Measurements from ENCODE around the gene DAZAP2. TPM values are rescaled to one million over a fixed set of nuclear protein-coding genes. Genes with fewer than 3 reads are reported as not detected.
"Not testable (repeated sequence)": the region's sequence is repeated elsewhere in the genome, so short reads cannot be mapped to it uniquely, and the experiment has no call there.

DAZAP2 gene
- total RNA-seq, 1 experiment from 2014 or later, result 100 TPM

DNA sequence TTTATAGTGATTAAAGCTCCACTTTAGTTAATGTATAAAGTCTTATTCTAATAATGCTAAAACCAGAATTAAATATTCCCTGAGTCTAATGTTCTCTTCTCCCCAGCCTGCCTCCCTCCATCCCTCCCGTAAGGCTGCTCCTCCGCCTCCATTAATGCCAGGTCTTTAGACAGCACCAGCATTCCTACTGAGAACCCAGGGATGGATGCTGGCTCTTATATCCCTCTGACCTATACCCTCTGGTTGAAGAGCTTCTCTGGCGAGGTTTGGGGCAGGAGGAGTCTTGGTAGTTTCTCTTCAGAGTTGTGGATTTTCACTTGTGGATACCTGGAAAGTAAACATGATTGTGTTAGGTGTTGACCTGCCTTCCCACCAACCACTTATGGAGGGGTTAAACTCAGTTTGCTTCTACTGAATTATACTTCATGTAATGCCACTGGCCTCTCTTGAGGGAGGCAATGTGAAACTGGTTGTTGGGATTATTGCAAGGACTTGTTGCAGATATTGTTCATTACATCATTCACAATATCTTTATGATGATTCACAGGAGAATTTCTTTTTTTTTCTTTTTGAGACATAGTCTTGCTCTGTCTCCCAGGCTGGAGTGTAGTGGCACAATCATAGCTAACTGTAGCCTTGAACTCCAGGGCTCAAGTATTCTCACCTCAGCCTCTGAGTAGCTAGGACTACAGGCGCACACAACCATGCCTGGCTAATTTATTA lies 42.7 kb downstream of the DAZAP2 start:
- POLR2A ChIA-PET, result no interaction called here
- no TSS peak for BruUV-seq (replicated peaks)

DNA sequence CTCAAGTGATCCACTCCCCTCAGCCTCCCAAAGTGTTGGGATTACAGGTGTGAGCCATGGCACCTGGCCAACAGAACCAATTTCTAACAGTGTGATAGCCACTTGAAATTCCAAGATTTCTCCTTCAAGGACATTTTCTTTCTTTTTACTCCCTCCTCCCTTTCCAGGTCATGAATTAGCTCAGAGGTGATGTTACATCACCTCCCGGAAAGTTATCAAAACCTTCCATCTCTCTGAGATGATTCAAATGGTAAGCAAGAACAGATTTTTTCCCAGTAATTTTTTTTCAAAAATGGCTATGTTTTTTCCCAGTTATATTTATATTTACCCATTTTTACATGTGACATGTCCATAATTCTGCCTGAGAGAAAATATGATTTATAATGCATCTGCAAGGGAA lies 47.2 kb downstream of the DAZAP2 start:
- Histone ChIP-seq H3K4me3 (ENCODE audit: low read depth, low read length) (no peak overlapping the region), H3K36me3 (ENCODE audit: control insufficient read depth, insufficient read depth, low read length) (no peaks in the 10 kb centered on the region), H3K9me3 (no peaks in the 10 kb centered on the region), H3K27me3 (replicated peaks; ENCODE audit: control insufficient read depth, insufficient read depth, low read length) (no peaks in the 10 kb centered on the region), H3K4me1 (no peaks in the 10 kb centered on the region)
- no peaks in the 10 kb centered on the region for H3K27me3 Mint-ChIP-seq (ENCODE audit: insufficient read depth, unreplicated experiment)
- ChIA-PET CTCF (interaction anchor here (0.7 kb wide), 1 partner anchor 605 kb away, joined by 4 read pairs; no protein-coding TSS in a partner anchor), POLR2A (no interaction called here)
- BruUV-seq (replicated peaks), result no TSS peak
- TF ChIP-seq, protein P1, sequence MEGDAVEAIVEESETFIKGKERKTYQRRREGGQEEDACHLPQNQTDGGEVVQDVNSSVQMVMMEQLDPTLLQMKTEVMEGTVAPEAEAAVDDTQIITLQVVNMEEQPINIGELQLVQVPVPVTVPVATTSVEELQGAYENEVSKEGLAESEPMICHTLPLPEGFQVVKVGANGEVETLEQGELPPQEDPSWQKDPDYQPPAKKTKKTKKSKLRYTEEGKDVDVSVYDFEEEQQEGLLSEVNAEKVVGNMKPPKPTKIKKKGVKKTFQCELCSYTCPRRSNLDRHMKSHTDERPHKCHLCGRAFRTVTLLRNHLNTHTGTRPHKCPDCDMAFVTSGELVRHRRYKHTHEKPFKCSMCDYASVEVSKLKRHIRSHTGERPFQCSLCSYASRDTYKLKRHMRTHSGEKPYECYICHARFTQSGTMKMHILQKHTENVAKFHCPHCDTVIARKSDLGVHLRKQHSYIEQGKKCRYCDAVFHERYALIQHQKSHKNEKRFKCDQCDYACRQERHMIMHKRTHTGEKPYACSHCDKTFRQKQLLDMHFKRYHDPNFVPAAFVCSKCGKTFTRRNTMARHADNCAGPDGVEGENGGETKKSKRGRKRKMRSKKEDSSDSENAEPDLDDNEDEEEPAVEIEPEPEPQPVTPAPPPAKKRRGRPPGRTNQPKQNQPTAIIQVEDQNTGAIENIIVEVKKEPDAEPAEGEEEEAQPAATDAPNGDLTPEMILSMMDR (IDR thresholded peaks at IDR 0.05; ENCODE audit: insufficient read depth in 1 of 2, low read depth in 1 of 2, low read length in 1 of 2, severe bottlenecking in 1 of 2, unreplicated experiment in 1 of 2), result no peak
- DNase-seq, result no peak
- no peak overlapping the region for H3K27ac Mint-ChIP-seq (ENCODE audit: unreplicated experiment)
- no peaks in the 10 kb centered on the region for H3K9me3 Mint-ChIP-seq (ENCODE audit: unreplicated experiment)
- no peaks in the 10 kb centered on the region for H3K36me3 Mint-ChIP-seq (ENCODE audit: insufficient read depth, unreplicated experiment)
- intact Hi-C loops (cut with micrococcal nuclease; ENCODE audit: unreplicated experiment), result no loop called here
- H3K4me3 Mint-ChIP-seq (ENCODE audit: unreplicated experiment), result no peak overlapping the region
- peaks cover 6% of the 10 kb centered on the region for H3K4me1 Mint-ChIP-seq (ENCODE audit: low read depth, unreplicated experiment)

More for the DNA sequence above, 42.7 kb downstream of the DAZAP2 start:
- no peaks in the 10 kb centered on the region for H3K9me3 Mint-ChIP-seq (ENCODE audit: unreplicated experiment)
- Histone ChIP-seq H3K4me1 (no peaks in the 10 kb centered on the region), H3K36me3 (ENCODE audit: control insufficient read depth, insufficient read depth, low read length) (no peaks in the 10 kb centered on the region), H3K9me3 (no peaks in the 10 kb centered on the region), H3K4me3 (ENCODE audit: low read depth, low read length) (no peak overlapping the region), H3K27me3 (replicated peaks; ENCODE audit: control insufficient read depth, insufficient read depth, low read length) (no peaks in the 10 kb centered on the region)
- no peak overlapping the region for H3K4me3 Mint-ChIP-seq (ENCODE audit: unreplicated experiment)
- H3K27ac Mint-ChIP-seq (ENCODE audit: unreplicated experiment), result no peak overlapping the region
- intact Hi-C loops (cut with micrococcal nuclease; ENCODE audit: unreplicated experiment), result no loop called here
- no peak for DNase-seq
- H3K27me3 Mint-ChIP-seq (ENCODE audit: insufficient read depth, unreplicated experiment), result no peaks in the 10 kb centered on the region
- peaks cover 6% of the 10 kb centered on the region for H3K4me1 Mint-ChIP-seq (ENCODE audit: low read depth, unreplicated experiment)
- no peaks in the 10 kb centered on the region for H3K36me3 Mint-ChIP-seq (ENCODE audit: insufficient read depth, unreplicated experiment)
- TF ChIP-seq, protein P1 (IDR thresholded peaks at IDR 0.05; ENCODE audit: insufficient read depth in 1 of 2, low read depth in 1 of 2, low read length in 1 of 2, severe bottlenecking in 1 of 2, unreplicated experiment in 1 of 2), result no peak
- CTCF ChIA-PET, result no interaction called here

DNA sequence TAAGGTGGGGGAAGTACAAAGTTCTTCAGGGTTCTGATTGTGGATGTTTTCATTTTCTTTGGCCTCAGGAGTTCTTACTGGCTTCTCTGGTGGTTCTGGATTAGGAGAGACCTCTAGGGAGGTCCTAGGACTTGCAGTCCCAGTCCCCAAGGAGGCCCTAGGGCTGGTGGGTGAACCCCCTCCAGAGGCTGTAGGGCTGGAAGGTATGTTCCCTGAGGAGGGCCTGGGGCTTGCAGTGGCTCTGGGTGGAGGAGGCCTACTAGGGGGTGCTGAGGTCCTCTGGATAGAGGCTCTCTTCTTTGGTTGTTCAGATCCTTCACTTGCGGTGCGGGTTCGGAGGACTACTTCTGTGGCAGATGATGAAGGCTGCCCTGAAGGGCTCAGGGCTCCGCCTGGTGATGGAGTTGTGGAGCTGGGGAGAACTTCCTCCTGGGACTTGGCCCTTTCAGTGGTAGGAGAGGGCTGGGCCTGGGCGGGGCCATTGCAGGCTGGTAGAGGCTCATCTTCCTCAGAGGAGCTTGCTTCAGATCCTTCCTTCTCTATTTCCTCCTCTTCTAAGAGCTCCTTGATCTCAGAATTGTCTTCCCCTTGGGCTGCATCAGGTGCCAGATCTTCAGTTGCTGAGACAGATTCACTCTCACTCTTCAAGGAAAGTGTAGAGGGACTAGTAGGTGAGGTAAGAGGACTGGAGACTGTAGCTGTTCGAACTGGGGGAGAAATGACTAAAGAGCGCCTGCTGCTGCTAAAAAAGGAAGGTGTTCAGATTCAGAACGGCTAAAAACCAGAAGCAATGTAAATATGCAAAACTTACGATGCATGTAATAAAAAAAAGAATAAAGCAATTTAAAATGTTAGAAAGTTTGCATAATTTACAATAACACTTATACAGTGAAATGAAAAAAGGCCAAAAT lies 53.2 kb downstream of the DAZAP2 start:
- H3K27me3 Mint-ChIP-seq (ENCODE audit: insufficient read depth, unreplicated experiment); H3K9me3 Mint-ChIP-seq (ENCODE audit: unreplicated experiment); H3K27ac Mint-ChIP-seq (ENCODE audit: unreplicated experiment); H3K4me1 Mint-ChIP-seq (ENCODE audit: low read depth, unreplicated experiment); H3K36me3 Mint-ChIP-seq (ENCODE audit: insufficient read depth, unreplicated experiment); H3K27me3 ChIP-seq (replicated peaks; ENCODE audit: control insufficient read depth, insufficient read depth, low read length); H3K36me3 ChIP-seq (ENCODE audit: control insufficient read depth, insufficient read depth, low read length); H3K4me1 ChIP-seq; BruUV-seq (replicated peaks); H3K4me3 Mint-ChIP-seq (ENCODE audit: unreplicated experiment); intact Hi-C loops (cut with micrococcal nuclease; ENCODE audit: unreplicated experiment); H3K4me3 ChIP-seq (ENCODE audit: low read depth, low read length); H3K9me3 ChIP-seq: not testable (repeated sequence)
- ChIA-PET CTCF (interaction anchor here (0.6 to 1.3 kb wide), 2 partner anchors 32 to 49 kb away, joined by 6 to 7 read pairs; no protein-coding TSS in a partner anchor), POLR2A (interaction anchor here (0.5 to 0.7 kb wide), 2 partner anchors 21 to 23 kb away, joined by 3 read pairs; no protein-coding TSS in a partner anchor)
- DNase-seq, result peak in 1 of 2 experiments; percentile 41

Other genes with a start within 250 kb of the DAZAP2 start
- gene SLC11A2, start 212.4 kb upstream of the DAZAP2 start, total RNA-seq (2022), result 97.2 and 115 TPM in 2 replicates
- gene LETMD1, start 190.5 kb upstream of the DAZAP2 start, total RNA-seq (2022), result 90.6 and 95.6 TPM in 2 replicates
- 39.7 and 44.0 TPM in 2 replicates for gene CSRNP2, start 155.2 kb upstream of the DAZAP2 start, total RNA-seq (2022)
- gene TFCP2, start 65.7 kb upstream of the DAZAP2 start, total RNA-seq (2022), result 51.4 and 52.6 TPM in 2 replicates
- gene POU6F1, start 20.8 kb upstream of the DAZAP2 start, total RNA-seq (2022), result 4.1 and 5.3 TPM in 2 replicates
- gene SMAGP, start 31.6 kb downstream of the DAZAP2 start, total RNA-seq (2022), result 95.1 and 108 TPM in 2 replicates
- gene BIN2, start 85.3 kb downstream of the DAZAP2 start, total RNA-seq (2022), result 0.16 and 0.18 TPM in 2 replicates
- not detected in 2 replicates for gene CELA1, start 107.9 kb downstream of the DAZAP2 start, total RNA-seq (2022)
- 170 and 190 TPM in 2 replicates for gene GALNT6, start 152.6 kb downstream of the DAZAP2 start, total RNA-seq (2022)
- 62.7 and 67.0 TPM in 2 replicates for gene SLC4A8, start 186.0 kb downstream of the DAZAP2 start, total RNA-seq (2022)

Measured in Caco-2 (cell line).